ENCODE data around the gene TGFBR2.

The TGFBR2 gene

DNA sequence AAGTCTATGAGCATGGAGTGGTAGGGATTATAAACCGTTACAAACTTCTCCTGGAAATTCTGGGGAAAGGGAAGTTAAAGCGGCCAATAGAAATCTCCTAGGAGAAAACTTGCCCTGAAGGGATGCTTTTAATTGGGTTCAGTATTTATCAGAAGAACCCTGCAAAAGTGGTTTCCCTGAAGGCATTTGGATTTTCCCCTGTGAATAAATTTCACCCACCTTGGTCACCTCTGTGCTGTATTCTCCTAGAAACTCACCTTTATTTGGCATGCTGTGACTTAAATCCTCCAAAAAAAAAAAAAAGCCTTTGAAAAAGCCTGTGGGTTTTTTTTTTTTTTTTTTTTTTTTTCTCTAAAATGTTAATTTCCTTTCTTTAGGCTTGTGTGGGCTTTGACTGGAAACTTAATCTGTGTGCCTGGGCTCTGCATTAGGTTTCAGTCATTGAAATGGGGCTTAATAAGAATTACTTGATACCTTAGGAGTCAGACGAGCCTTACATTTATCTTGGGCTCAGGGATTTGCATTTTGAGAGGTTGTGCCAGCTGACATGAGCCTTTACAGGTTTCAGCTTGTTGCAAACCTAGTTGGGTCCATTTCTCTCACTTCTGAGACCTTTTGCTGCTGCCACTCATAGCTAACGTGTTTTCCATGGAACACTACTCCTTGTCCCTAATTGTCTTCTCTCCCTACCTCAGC, 22.0 kb downstream of the TGFBR2 start:
- Histone ChIP-seq H3K36me3 (ENCODE audit: insufficient read depth) (no peaks in the 10 kb centered on the region), H3K27me3 (ENCODE audit: insufficient read depth, low read depth) (no peaks in the 10 kb centered on the region), H3K9ac (no peak overlapping the region), H3K4me3 (IDR thresholded peaks at IDR 0.05; ENCODE audit: insufficient read depth, low read depth, low read length) (no peak overlapping the region), H3K27ac (no peak overlapping the region), H2AFZ (ENCODE audit: low read depth) (no peak overlapping the region), H4K20me1 (ENCODE audit: insufficient read depth) (no peaks in the 10 kb centered on the region), H3K4me1 (ENCODE audit: low read depth, poor library complexity, severe bottlenecking) (no peaks in the 10 kb centered on the region), H3K4me2 (no peak overlapping the region), H3K79me2 (ENCODE audit: insufficient read depth, low read depth) (no peaks in the 10 kb centered on the region)
- TF ChIP-seq, protein P1, sequence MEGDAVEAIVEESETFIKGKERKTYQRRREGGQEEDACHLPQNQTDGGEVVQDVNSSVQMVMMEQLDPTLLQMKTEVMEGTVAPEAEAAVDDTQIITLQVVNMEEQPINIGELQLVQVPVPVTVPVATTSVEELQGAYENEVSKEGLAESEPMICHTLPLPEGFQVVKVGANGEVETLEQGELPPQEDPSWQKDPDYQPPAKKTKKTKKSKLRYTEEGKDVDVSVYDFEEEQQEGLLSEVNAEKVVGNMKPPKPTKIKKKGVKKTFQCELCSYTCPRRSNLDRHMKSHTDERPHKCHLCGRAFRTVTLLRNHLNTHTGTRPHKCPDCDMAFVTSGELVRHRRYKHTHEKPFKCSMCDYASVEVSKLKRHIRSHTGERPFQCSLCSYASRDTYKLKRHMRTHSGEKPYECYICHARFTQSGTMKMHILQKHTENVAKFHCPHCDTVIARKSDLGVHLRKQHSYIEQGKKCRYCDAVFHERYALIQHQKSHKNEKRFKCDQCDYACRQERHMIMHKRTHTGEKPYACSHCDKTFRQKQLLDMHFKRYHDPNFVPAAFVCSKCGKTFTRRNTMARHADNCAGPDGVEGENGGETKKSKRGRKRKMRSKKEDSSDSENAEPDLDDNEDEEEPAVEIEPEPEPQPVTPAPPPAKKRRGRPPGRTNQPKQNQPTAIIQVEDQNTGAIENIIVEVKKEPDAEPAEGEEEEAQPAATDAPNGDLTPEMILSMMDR (conservative IDR thresholded peaks at IDR 0.05; ENCODE audit: low read depth, low read length): no peak

DNA sequence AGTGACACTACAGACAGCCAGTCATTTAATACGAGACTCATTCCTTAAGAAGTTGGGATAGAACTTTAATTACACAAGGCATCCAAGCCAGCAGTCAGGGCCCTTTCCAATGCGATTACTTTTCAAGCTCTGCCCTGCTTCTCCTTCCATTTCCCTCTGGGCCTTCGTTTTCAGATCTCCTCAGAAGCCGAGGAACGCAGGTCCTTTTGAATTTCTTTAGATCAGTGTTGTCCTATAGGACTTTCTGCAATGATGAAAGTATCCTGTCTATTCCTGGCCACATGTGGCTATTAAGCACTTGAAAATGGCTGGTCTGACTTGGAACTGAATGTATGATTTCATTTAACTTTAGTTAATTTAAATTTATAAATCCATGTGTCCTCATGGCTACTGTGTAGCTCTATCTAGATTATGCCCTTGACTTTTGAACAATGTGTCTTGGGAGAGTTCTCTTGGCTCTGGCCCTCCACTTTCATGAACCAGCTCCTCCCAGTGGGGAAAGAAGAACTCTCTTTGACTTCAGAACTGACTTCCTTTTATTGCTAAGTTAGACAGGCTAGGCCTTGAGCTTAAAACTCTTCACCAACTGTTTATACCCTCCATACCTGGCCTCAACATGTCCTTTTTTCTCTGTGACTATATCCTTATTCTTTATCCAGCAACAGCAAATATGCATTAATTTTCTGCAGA, 22.6 kb downstream of the TGFBR2 start:
- no peaks in the 10 kb centered on the region for H3K27me3 ChIP-seq (ENCODE audit: insufficient read depth, low read depth)
- TF ChIP-seq, protein P1 (conservative IDR thresholded peaks at IDR 0.05; ENCODE audit: low read depth, low read length): no peak
- no peak overlapping the region for H3K4me3 ChIP-seq (IDR thresholded peaks at IDR 0.05; ENCODE audit: insufficient read depth, low read depth, low read length)
- no peak overlapping the region for H3K4me2 ChIP-seq
- H3K4me1 ChIP-seq (ENCODE audit: low read depth, poor library complexity, severe bottlenecking): no peaks in the 10 kb centered on the region
- H4K20me1 ChIP-seq (ENCODE audit: insufficient read depth): no peaks in the 10 kb centered on the region
- H3K9ac ChIP-seq: no peak overlapping the region
- no peak overlapping the region for H2AFZ ChIP-seq (ENCODE audit: low read depth)
- H3K36me3 ChIP-seq (ENCODE audit: insufficient read depth): no peaks in the 10 kb centered on the region
- no peaks in the 10 kb centered on the region for H3K79me2 ChIP-seq (ENCODE audit: insufficient read depth, low read depth)
- H3K27ac ChIP-seq: no peak overlapping the region

DNA sequence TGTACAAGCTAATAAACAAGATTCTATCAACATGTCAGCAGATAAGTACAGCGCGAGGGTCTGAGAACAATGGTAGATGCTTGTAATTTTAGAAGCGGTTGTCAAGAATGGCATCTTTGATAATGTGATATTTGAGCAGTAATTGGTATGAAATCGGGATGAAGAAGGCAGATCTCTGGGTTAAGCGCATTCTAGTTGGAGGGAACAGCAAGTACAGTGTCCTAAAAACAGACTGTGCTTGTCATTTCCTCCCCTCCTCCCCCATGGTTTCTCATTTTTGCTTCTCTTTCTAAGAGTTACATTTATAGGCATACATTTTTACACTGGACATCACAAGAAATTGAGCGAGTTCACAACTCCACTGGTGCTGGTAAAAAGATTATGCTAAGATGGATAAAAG, 23.3 kb downstream of the TGFBR2 start:
- Histone ChIP-seq H3K4me3 (IDR thresholded peaks at IDR 0.05; ENCODE audit: insufficient read depth, low read depth, low read length) (no peak overlapping the region), H3K9ac (no peak overlapping the region), H4K20me1 (ENCODE audit: insufficient read depth) (no peaks in the 10 kb centered on the region), H3K79me2 (ENCODE audit: insufficient read depth, low read depth) (no peaks in the 10 kb centered on the region), H3K4me2 (no peak overlapping the region), H3K27ac (no peak overlapping the region), H3K27me3 (ENCODE audit: insufficient read depth, low read depth) (no peaks in the 10 kb centered on the region), H2AFZ (ENCODE audit: low read depth) (no peak overlapping the region), H3K36me3 (ENCODE audit: insufficient read depth) (no peaks in the 10 kb centered on the region), H3K4me1 (ENCODE audit: low read depth, poor library complexity, severe bottlenecking) (no peaks in the 10 kb centered on the region)
- TF ChIP-seq, protein P1 (conservative IDR thresholded peaks at IDR 0.05; ENCODE audit: low read depth, low read length): no peak

DNA sequence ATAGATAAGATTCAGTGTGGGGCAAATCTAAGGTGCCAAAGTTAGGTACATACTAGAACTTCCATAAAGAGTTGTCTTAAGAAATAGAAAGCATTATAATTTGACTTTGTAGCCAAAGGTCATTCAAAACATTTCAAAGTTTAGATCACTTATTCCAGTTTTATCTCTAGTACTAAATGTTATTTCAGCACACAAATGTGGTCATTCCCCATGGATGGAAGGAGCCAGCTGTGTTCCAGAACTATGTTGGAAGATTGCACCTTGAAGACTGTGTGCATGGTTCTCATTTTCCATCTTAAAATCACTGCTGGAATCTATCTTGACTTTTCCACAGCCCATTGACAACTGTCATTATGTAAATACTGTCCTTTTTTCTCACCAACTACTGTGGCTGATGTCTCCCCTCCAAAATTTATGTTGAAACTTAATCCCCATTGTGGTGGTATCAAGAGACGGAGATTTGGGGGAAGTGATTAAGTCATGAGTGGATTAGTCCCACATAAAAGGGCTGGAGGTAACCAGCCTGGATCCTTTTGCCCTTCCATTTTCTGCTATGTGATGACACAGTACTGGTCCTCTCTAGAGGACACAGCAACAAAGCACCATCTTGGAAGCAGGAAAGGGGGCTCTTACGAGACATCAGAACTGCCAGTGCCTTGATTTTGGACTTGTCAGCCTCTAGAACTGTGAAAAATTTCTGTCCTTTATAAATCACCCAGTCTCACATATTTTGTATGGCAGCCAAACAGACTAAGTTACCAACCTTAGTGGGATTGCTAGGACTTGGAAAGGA, 24.0 kb downstream of the TGFBR2 start:
- TF ChIP-seq, protein P1 (conservative IDR thresholded peaks at IDR 0.05; ENCODE audit: low read depth, low read length): no peak
- H3K4me2 ChIP-seq: no peak overlapping the region
- H2AFZ ChIP-seq (ENCODE audit: low read depth): no peak overlapping the region
- H3K27me3 ChIP-seq (ENCODE audit: insufficient read depth, low read depth): no peaks in the 10 kb centered on the region
- H3K9ac ChIP-seq: no peak overlapping the region
- H3K27ac ChIP-seq: no peak overlapping the region
- H4K20me1 ChIP-seq (ENCODE audit: insufficient read depth): no peaks in the 10 kb centered on the region
- H3K79me2 ChIP-seq (ENCODE audit: insufficient read depth, low read depth): no peaks in the 10 kb centered on the region
- no peaks in the 10 kb centered on the region for H3K4me1 ChIP-seq (ENCODE audit: low read depth, poor library complexity, severe bottlenecking)
- no peaks in the 10 kb centered on the region for H3K36me3 ChIP-seq (ENCODE audit: insufficient read depth)
- H3K4me3 ChIP-seq (IDR thresholded peaks at IDR 0.05; ENCODE audit: insufficient read depth, low read depth, low read length): no peak overlapping the region
